Activated CD4-positive, CD25-positive, alpha-beta regulatory T cell treated with anti-CD3 and anti-CD28 coated beads, Interleukin-2, amount 50 U/mL, for 72 hours (primary cell): ENCODE measurements around the gene SASH3.

Experiments
- DNase-seq: peaks from one replicate; pipeline ENCODE4 v3.0.0; 2021

Gene SASH3

GRCh38 chrX:129785160-129785947 lies 5.6 kb downstream of the SASH3 start:
- no peak for DNase-seq

- DNase-seq: no peak
Observed at GRCh38 chrX:129786210-129786651, 6.5 kb downstream of the SASH3 start.

- no peak for DNase-seq
Observed at GRCh38 chrX:129787336-129788055, 7.7 kb downstream of the SASH3 start.

- DNase-seq: no peak
Observed at GRCh38 chrX:129788527-129788926, 8.8 kb downstream of the SASH3 start.

GRCh38 chrX:129790146-129790545 lies 10.4 kb downstream of the SASH3 start:
- no peak for DNase-seq

- DNase-seq: no peak
Observed at GRCh38 chrX:129790808-129791207, 11.1 kb downstream of the SASH3 start.

- no peak for DNase-seq
Observed at GRCh38 chrX:129791336-129791735, 11.6 kb downstream of the SASH3 start.

GRCh38 chrX:129791961-129792570 lies 12.3 kb downstream of the SASH3 start:
- no peak for DNase-seq

- no peak for DNase-seq
Observed at GRCh38 chrX:129792586-129793291, 13.0 kb downstream of the SASH3 start.

GRCh38 chrX:129793604-129794191 lies 13.9 kb downstream of the SASH3 start:
- DNase-seq: no peak

GRCh38 chrX:129795584-129795983 lies 15.8 kb downstream of the SASH3 start:
- no peak for DNase-seq

GRCh38 chrX:129797251-129797906 lies 17.6 kb downstream of the SASH3 start:
- no peak for DNase-seq

GRCh38 chrX:129798456-129798855 lies 18.7 kb downstream of the SASH3 start:
- DNase-seq: no peak

GRCh38 chrX:129798888-129799287 lies 19.1 kb downstream of the SASH3 start:
- DNase-seq: no peak

GRCh38 chrX:129800186-129800585 lies 20.4 kb downstream of the SASH3 start:
- no peak for DNase-seq

- DNase-seq: no peak
Observed at GRCh38 chrX:129802863-129803262, 23.1 kb downstream of the SASH3 start.

- no peak for DNase-seq
Observed at GRCh38 chrX:129804806-129805205, 25.1 kb downstream of the SASH3 start.

- no peak for DNase-seq
Observed at GRCh38 chrX:129808158-129808828, 28.5 kb downstream of the SASH3 start.

GRCh38 chrX:129808829-129809796 lies 29.4 kb downstream of the SASH3 start:
- DNase-seq: no peak

- no peak for DNase-seq
Observed at GRCh38 chrX:129813662-129814368, 34.1 kb downstream of the SASH3 start.
